Peyer's patch (tissue), 4 donors: ENCODE results near the gene UBLCP1.

ENCODE experiments used
- CTCF ChIP-seq, 6 experiments: fragments of 450-650 bp in 4 of 6; fragments of 200-600 bp in 2 of 6; sonication (generic) in 1 of 6; IDR thresholded peaks; one replicate each; pipeline ENCODE4 v1.5.1; 2017 to 2019; ENCODE audit warnings: antibody characterized with exemption in 6 of 6, mild to moderate bottlenecking in 3 of 6, moderate library complexity in 1 of 6
- POLR2A ChIP-seq, 2 donors: fragments of 450-650 bp; IDR thresholded peaks; one replicate each; pipeline ENCODE4 v1.5.1; 2017; ENCODE audit warnings: antibody characterized with exemption in 2 of 2, mild to moderate bottlenecking in 2 of 2, moderate library complexity in 2 of 2

- TF ChIP-seq CTCF (IDR thresholded peaks at IDR 0.05) (no peak), POLR2A (IDR thresholded peaks at IDR 0.05) (no peak)
Observed at GRCh38 chr5:159317849-159318248, 54.8 kb downstream of the UBLCP1 start.
